Hepatocyte (in vitro differentiated cells): ENCODE data around the gene USP20. TPM values are rescaled to one million over a fixed set of nuclear protein-coding genes. Genes with fewer than 3 reads are reported as not detected.

Experiments
- DNase-seq: peaks from one replicate; pipeline ENCODE4 v3.0.0-alpha.2; 2016; ENCODE audit warnings: low spot score
- H2AFZ ChIP-seq: fragments of 200-600 bp; sonication (generic); 2 replicates; pipeline ENCODE4 v1.6.0; 2016; ENCODE audit warnings: antibody characterized with exemption, mild to moderate bottlenecking
- H3K27ac ChIP-seq: fragments of 200-600 bp; sonication (generic); 2 replicates; pipeline ENCODE4 v1.5.1; 2016; ENCODE audit warnings: mild to moderate bottlenecking
- H3K27me3 ChIP-seq: fragments of 200-600 bp; sonication (generic); 2 replicates; pipeline ENCODE4 v1.6.1; 2016
- H3K36me3 ChIP-seq: fragments of 200-600 bp; sonication (generic); replicated peaks from 2 replicates; pipeline ENCODE4 v1.5.1; 2016; ENCODE audit warnings: low read depth; ENCODE audit not compliant: insufficient read depth
- H3K4me1 ChIP-seq: fragments of 200-600 bp; sonication (generic); 2 replicates; pipeline ENCODE4 v1.5.1; 2016; ENCODE audit warnings: mild to moderate bottlenecking, moderate library complexity; ENCODE audit not compliant: insufficient read depth
- H3K4me2 ChIP-seq: fragments of 200-600 bp; sonication (generic); 2 replicates; pipeline ENCODE4 v1.6.0; 2016
- H3K4me3 ChIP-seq: fragments of 200-600 bp; sonication (generic); 2 replicates; pipeline ENCODE4 v1.5.1; 2016; ENCODE audit warnings: mild to moderate bottlenecking
- H3K79me2 ChIP-seq: fragments of 200-600 bp; sonication (generic); 2 replicates; pipeline ENCODE4 v1.6.0; 2017; ENCODE audit warnings: mild to moderate bottlenecking
- H3K9me2 ChIP-seq: fragments of 200-600 bp; sonication (generic); replicated peaks from 2 replicates; pipeline ENCODE4 v1.6.0; 2017; ENCODE audit warnings: mild to moderate bottlenecking; ENCODE audit not compliant: insufficient read depth
- H3K9me3 ChIP-seq: fragments of 200-600 bp; sonication (generic); 2 replicates; pipeline ENCODE4 v1.5.1; 2016; ENCODE audit warnings: low read depth, mild to moderate bottlenecking
- H4K20me1 ChIP-seq: fragments of 200-600 bp; sonication (generic); 2 replicates; pipeline ENCODE4 v1.6.0; 2016; ENCODE audit warnings: mild to moderate bottlenecking; ENCODE audit not compliant: insufficient read depth, poor library complexity, severe bottlenecking
- EZH2 ChIP-seq: fragments of 200-600 bp; sonication (generic); IDR thresholded peaks from 2 replicates; pipeline ENCODE4 v1.6.1; 2016; ENCODE audit warnings: antibody characterized with exemption, mild to moderate bottlenecking, borderline replicate concordance
- EZH2phosphoT487 ChIP-seq: fragments of 200-600 bp; sonication (generic); IDR thresholded peaks from one replicate; pipeline ENCODE4 v1.6.1; 2018; ENCODE audit warnings: antibody characterized with exemption, mild to moderate bottlenecking, low read depth, moderate library complexity; ENCODE audit not compliant: unreplicated experiment, severe bottlenecking
- WGBS: methylation state at CpG from one replicate; pipeline ENCODE4 v1.1.6; 2016; ENCODE audit warnings: low lambda C conversion rate; ENCODE audit errors: missing lambda C conversion rate; 5-methylcytosine and 5-hydroxymethylcytosine counted together
- polyA plus RNA-seq: library from polyadenylated mRNA; unstranded; fragments of >200 nt; fragmentation: Nextera tagmentation; extraction: Ambion mirVana; gene quantifications from 2 replicates; pipeline ENCODE4 v1.2.1, GENCODE V29; 2016
- total RNA-seq: library from RNA; depleted of rRNA; stranded (reverse); fragments of >200 nt; gene quantifications from 2 replicates; pipeline ENCODE4 v1.2.3, GENCODE V29; 2014
- TF ChIP-seq, protein P1 (sequence below): fragments of 200-600 bp; sonication (generic); IDR thresholded peaks from 2 replicates; pipeline ENCODE4 v1.5.1; 2016; ENCODE audit warnings: antibody characterized with exemption, mild to moderate bottlenecking; ENCODE audit not compliant: poor library complexity

The USP20 gene
- total and polyA plus RNA-seq, 2 experiments from 2014 or later = 10.6 to 29.0 TPM

DNA sequence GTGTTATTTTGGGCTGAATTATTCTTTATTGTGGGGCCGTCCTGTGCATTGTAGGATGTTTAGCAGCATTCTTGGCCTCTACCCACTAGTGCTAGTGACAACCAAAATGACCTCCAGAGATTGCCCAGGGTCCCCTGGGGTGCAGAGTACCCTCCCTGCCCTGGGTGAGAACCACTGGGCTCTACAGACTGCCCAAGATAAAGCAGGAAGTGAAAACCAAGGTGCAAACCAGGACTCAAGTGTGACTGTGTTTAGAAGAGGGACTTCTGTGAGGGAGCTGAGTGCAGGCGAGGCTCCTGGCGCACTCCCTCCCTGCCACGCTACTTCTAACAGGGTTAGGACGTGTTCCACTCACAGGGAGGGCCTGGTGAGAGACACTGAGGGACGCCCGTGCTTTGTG is 41.6 kb downstream of the USP20 start:
- no peaks in the 10 kb centered on the region for H3K27me3 ChIP-seq
- no peak overlapping the region for H2AFZ ChIP-seq
- no peaks in the 10 kb centered on the region for H3K79me2 ChIP-seq
- H3K4me1 ChIP-seq = no peaks in the 10 kb centered on the region
- H4K20me1 ChIP-seq = no peaks in the 10 kb centered on the region
- H3K27ac ChIP-seq = no peak overlapping the region
- TF ChIP-seq EZH2phosphoT487 (no peak), EZH2 (no peak)
- TF ChIP-seq, protein P1, sequence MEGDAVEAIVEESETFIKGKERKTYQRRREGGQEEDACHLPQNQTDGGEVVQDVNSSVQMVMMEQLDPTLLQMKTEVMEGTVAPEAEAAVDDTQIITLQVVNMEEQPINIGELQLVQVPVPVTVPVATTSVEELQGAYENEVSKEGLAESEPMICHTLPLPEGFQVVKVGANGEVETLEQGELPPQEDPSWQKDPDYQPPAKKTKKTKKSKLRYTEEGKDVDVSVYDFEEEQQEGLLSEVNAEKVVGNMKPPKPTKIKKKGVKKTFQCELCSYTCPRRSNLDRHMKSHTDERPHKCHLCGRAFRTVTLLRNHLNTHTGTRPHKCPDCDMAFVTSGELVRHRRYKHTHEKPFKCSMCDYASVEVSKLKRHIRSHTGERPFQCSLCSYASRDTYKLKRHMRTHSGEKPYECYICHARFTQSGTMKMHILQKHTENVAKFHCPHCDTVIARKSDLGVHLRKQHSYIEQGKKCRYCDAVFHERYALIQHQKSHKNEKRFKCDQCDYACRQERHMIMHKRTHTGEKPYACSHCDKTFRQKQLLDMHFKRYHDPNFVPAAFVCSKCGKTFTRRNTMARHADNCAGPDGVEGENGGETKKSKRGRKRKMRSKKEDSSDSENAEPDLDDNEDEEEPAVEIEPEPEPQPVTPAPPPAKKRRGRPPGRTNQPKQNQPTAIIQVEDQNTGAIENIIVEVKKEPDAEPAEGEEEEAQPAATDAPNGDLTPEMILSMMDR = no peak
- H3K9me2 ChIP-seq = no peaks in the 10 kb centered on the region
- H3K4me2 ChIP-seq = no peak overlapping the region
- DNase-seq = no peak
- no peak overlapping the region for H3K4me3 ChIP-seq
- WGBS = 96% methylated on average over 7 of the region's 7 CpGs
- H3K36me3 ChIP-seq = no peaks in the 10 kb centered on the region
- H3K9me3 ChIP-seq = no peaks in the 10 kb centered on the region

DNA sequence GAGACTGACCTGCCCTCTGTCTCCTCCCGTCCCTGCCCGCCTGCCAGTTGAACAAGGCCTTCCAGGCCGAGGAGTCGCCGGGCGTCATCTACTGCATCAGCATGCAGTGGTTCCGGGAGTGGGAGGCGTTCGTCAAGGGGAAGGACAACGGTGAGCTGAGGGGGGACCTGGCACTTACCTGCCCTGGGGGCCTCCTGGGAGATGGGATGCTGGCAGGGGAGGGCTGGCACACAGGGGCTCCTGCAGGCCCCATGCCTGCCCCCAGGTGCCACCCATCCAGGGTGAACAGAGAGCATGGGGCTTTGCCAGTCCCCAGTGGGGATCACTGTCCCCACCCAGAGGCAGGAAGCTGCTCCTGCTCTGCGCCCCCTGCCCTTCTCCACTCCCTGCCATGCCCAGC is 43.0 kb downstream of the USP20 start:
- TF ChIP-seq EZH2phosphoT487 (no peak), EZH2 (no peak)
- TF ChIP-seq, protein P1 = no peak
- Histone ChIP-seq H3K27me3 (no peaks in the 10 kb centered on the region), H3K9me3 (no peaks in the 10 kb centered on the region), H3K4me2 (no peak overlapping the region), H3K79me2 (no peaks in the 10 kb centered on the region), H3K4me1 (no peaks in the 10 kb centered on the region), H3K9me2 (no peaks in the 10 kb centered on the region), H4K20me1 (no peaks in the 10 kb centered on the region), H3K27ac (no peak overlapping the region), H3K36me3 (no peaks in the 10 kb centered on the region), H2AFZ (no peak overlapping the region), H3K4me3 (no peak overlapping the region)
- WGBS = 98% methylated on average over 11 of the region's 11 CpGs
- peak; percentile 2 for DNase-seq

DNA sequence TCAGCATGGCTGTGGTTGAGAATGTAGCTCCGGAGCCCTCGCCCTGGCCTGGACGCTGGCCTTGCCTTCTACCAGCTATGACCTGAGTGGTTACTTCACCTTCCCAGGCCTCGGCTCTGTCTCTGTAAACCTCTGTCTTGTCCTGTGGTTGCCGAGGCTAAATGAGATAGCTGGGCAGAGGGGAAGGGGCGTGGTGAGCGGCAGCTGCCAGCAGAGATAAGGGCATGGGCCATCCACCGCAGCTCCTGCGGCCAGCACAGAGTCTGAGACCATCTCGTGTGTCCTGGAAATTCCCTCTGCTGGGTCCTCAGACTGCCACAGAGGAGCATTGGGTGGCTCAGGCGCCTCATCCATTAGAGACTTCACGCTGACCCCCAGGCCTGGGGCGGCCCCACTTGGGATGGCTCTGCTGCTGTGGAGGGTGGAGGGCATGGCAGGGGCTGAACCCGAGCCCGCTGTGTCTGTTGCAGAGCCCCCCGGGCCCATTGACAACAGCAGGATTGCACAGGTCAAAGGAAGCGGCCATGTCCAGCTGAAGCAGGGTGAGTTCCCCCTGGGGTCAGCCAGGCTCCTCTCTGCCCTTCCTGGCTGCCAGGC is 43.9 kb downstream of the USP20 start:
- H3K4me3 ChIP-seq = no peak overlapping the region
- H3K79me2 ChIP-seq = no peaks in the 10 kb centered on the region
- H3K36me3 ChIP-seq = no peaks in the 10 kb centered on the region
- TF ChIP-seq EZH2phosphoT487 (no peak), EZH2 (no peak)
- TF ChIP-seq, protein P1 = no peak
- DNase-seq = peak; percentile 3
- peaks cover 4% of the 10 kb centered on the region for H3K4me1 ChIP-seq
- no peak overlapping the region for H3K27ac ChIP-seq
- 96% methylated on average over 17 of the region's 17 CpGs for WGBS
- no peak overlapping the region for H3K4me2 ChIP-seq
- no peaks in the 10 kb centered on the region for H3K9me3 ChIP-seq
- no peaks in the 10 kb centered on the region for H3K9me2 ChIP-seq
- H3K27me3 ChIP-seq = no peaks in the 10 kb centered on the region
- H4K20me1 ChIP-seq = no peaks in the 10 kb centered on the region
- H2AFZ ChIP-seq = no peak overlapping the region
